HG03039 (cell line): ENCODE data around the gene EPHB1.
"Not testable (repeated sequence)": the region's sequence is repeated elsewhere in the genome, so short reads cannot be mapped to it uniquely, and the experiment has no call there.

Experiments used
- ATAC-seq: cut with Tn5 transposase; IDR thresholded peaks from one replicate; pipeline ENCODE4 v1.9.1; 2021; ENCODE audit warnings: mild to moderate bottlenecking, moderate library complexity; ENCODE audit not compliant: unreplicated experiment

The EPHB1 gene

GRCh38 chr3:135226057-135226456 is 431.0 kb downstream of the EPHB1 start:
- ATAC-seq, result no peak

GRCh38 chr3:135228201-135228600 is 433.1 kb downstream of the EPHB1 start:
- ATAC-seq, result no peak

- no peak for ATAC-seq
Measured at GRCh38 chr3:135229018-135229495, 434.0 kb downstream of the EPHB1 start.

- no peak for ATAC-seq
Measured at GRCh38 chr3:135231737-135232136, 436.7 kb downstream of the EPHB1 start.

- no peak for ATAC-seq
Measured at GRCh38 chr3:135232226-135232625, 437.2 kb downstream of the EPHB1 start.

- not testable (repeated sequence) for ATAC-seq
Measured at GRCh38 chr3:135233476-135233875, 438.4 kb downstream of the EPHB1 start.

- no peak for ATAC-seq
Measured at GRCh38 chr3:135235541-135235940, 440.5 kb downstream of the EPHB1 start.

- no peak for ATAC-seq
Measured at GRCh38 chr3:135237371-135238143, 442.5 kb downstream of the EPHB1 start.

- no peak for ATAC-seq
Measured at GRCh38 chr3:135238236-135238830, 443.3 kb downstream of the EPHB1 start.

GRCh38 chr3:135238871-135239614 is 444.0 kb downstream of the EPHB1 start:
- ATAC-seq, result no peak

- no peak for ATAC-seq
Measured at GRCh38 chr3:135239615-135239884, 444.5 kb downstream of the EPHB1 start.

GRCh38 chr3:135240426-135240825 is 445.4 kb downstream of the EPHB1 start:
- no peak for ATAC-seq

GRCh38 chr3:135242285-135242684 is 447.2 kb downstream of the EPHB1 start:
- no peak for ATAC-seq

- no peak for ATAC-seq
Measured at GRCh38 chr3:135243616-135244015, 448.6 kb downstream of the EPHB1 start.

- ATAC-seq, result no peak
Measured at GRCh38 chr3:135246027-135246426, 451.0 kb downstream of the EPHB1 start.

GRCh38 chr3:135248213-135248612 is 453.2 kb downstream of the EPHB1 start:
- no peak for ATAC-seq

GRCh38 chr3:135249186-135249585 is 454.1 kb downstream of the EPHB1 start:
- no peak for ATAC-seq

GRCh38 chr3:135258916-135259315 is 463.9 kb downstream of the EPHB1 start:
- ATAC-seq, result no peak

GRCh38 chr3:135260025-135260424 is 465.0 kb downstream of the EPHB1 start:
- ATAC-seq, result no peak

GRCh38 chr3:135261214-135261775 is 466.2 kb downstream of the EPHB1 start:
- ATAC-seq, result no peak

- ATAC-seq, result no peak
Measured at GRCh38 chr3:135261916-135262315, 466.9 kb downstream of the EPHB1 start.

- ATAC-seq, result no peak
Measured at GRCh38 chr3:135262441-135262840, 467.4 kb downstream of the EPHB1 start.
